ENCODE data around the gene ADGRV1. TPM values are rescaled to one million over a fixed set of nuclear protein-coding genes. Genes with fewer than 3 reads are reported as not detected.

Gene ADGRV1
- total RNA-seq, 1 donor from 2014 or later, result 0.13 TPM

GRCh38 chr5:91140657-91141056, 582.1 kb downstream of the ADGRV1 start:
- Mint-ChIP-seq H3K27ac (no peak overlapping the region), H3K36me3 (ENCODE audit: low read depth) (no peaks in the 10 kb centered on the region), H3K9me3 (no peaks in the 10 kb centered on the region), H3K27me3 (no peaks in the 10 kb centered on the region), H3K4me1 (no peaks in the 10 kb centered on the region), H3K4me3 (no peak overlapping the region)
- CTCF ChIA-PET, result no interaction called here
- TF ChIP-seq CTCF (IDR thresholded peaks at IDR 0.05), result no peak
- DNase-seq (no peak), ATAC-seq (ENCODE audit: low read depth) (no peak)
- intact Hi-C loops (cut with micrococcal nuclease), result no loop called here
- POLR2A ChIA-PET, result interaction anchor here (0.6 kb wide), 1 partner anchor 9 kb away, joined by 3 read pairs; no protein-coding TSS in a partner anchor

- POLR2A ChIA-PET, result no interaction called here
- TF ChIP-seq CTCF (IDR thresholded peaks at IDR 0.05), result no peak
- no peak for DNase-seq
- no peak for ATAC-seq (ENCODE audit: low read depth)
- intact Hi-C loops (cut with micrococcal nuclease), result no loop called here
- Mint-ChIP-seq H3K27ac (no peak overlapping the region), H3K36me3 (ENCODE audit: low read depth) (no peaks in the 10 kb centered on the region), H3K4me3 (no peak overlapping the region), H3K9me3 (no peaks in the 10 kb centered on the region), H3K27me3 (no peaks in the 10 kb centered on the region), H3K4me1 (no peaks in the 10 kb centered on the region)
- CTCF ChIA-PET, result no interaction called here
Observed at GRCh38 chr5:91141642-91142041, 583.0 kb downstream of the ADGRV1 start.

GRCh38 chr5:91142386-91142785, 583.8 kb downstream of the ADGRV1 start:
- H3K36me3 Mint-ChIP-seq (ENCODE audit: low read depth), result no peaks in the 10 kb centered on the region
- POLR2A ChIA-PET, result no interaction called here
- H3K9me3 Mint-ChIP-seq, result no peaks in the 10 kb centered on the region
- H3K4me3 Mint-ChIP-seq, result no peak overlapping the region
- H3K4me1 Mint-ChIP-seq, result no peaks in the 10 kb centered on the region
- no peaks in the 10 kb centered on the region for H3K27me3 Mint-ChIP-seq
- intact Hi-C loops (cut with micrococcal nuclease), result no loop called here
- no peak overlapping the region for H3K27ac Mint-ChIP-seq
- ATAC-seq (ENCODE audit: low read depth), result no peak
- CTCF ChIA-PET, result no interaction called here
- DNase-seq, result no peak
- TF ChIP-seq CTCF (IDR thresholded peaks at IDR 0.05), result no peak

- no peak overlapping the region for H3K4me3 Mint-ChIP-seq
- no peak for TF ChIP-seq CTCF (IDR thresholded peaks at IDR 0.05)
- DNase-seq, result no peak
- H3K9me3 Mint-ChIP-seq, result no peaks in the 10 kb centered on the region
- intact Hi-C loops (cut with micrococcal nuclease), result no loop called here
- ChIA-PET CTCF (no interaction called here), POLR2A (no interaction called here)
- no peak overlapping the region for H3K27ac Mint-ChIP-seq
- no peak for ATAC-seq (ENCODE audit: low read depth)
- no peaks in the 10 kb centered on the region for H3K4me1 Mint-ChIP-seq
- H3K27me3 Mint-ChIP-seq, result peaks cover 1% of the 10 kb centered on the region
- H3K36me3 Mint-ChIP-seq (ENCODE audit: low read depth), result no peaks in the 10 kb centered on the region
Observed at GRCh38 chr5:91142819-91143218, 584.2 kb downstream of the ADGRV1 start.

- Mint-ChIP-seq H3K27me3 (peaks cover 1% of the 10 kb centered on the region), H3K36me3 (ENCODE audit: low read depth) (no peaks in the 10 kb centered on the region), H3K4me3 (no peak overlapping the region), H3K27ac (no peak overlapping the region), H3K9me3 (no peaks in the 10 kb centered on the region), H3K4me1 (no peaks in the 10 kb centered on the region)
- no peak for ATAC-seq (ENCODE audit: low read depth)
- intact Hi-C loops (cut with micrococcal nuclease), result no loop called here
- ChIA-PET POLR2A (no interaction called here), CTCF (no interaction called here)
- no peak for DNase-seq
- TF ChIP-seq CTCF (IDR thresholded peaks at IDR 0.05), result no peak
Observed at GRCh38 chr5:91143840-91144239, 585.2 kb downstream of the ADGRV1 start.

Data from activated B cell treated with CpG ODN at 0.5 μM for 24 hours (primary cell).